Neutrophil (primary cell): Measurements from ENCODE around the gene PPFIBP1.

ENCODE experiments used
- H3K27ac ChIP-seq: fragments of 200-600 bp; sonication (generic); 2 replicates; pipeline ENCODE4 v1.5.1; 2016; ENCODE audit warnings: mild to moderate bottlenecking, moderate library complexity
- H3K27me3 ChIP-seq: fragments of 200-600 bp; sonication (generic); 2 replicates; pipeline ENCODE4 v1.6.0; 2016; ENCODE audit warnings: mild to moderate bottlenecking
- H3K36me3 ChIP-seq: fragments of 200-600 bp; sonication (generic); 2 replicates; pipeline ENCODE4 v1.5.1; 2017
- H3K4me1 ChIP-seq, 2 experiments: fragments of 200-600 bp in 1 of 2; sonication (generic) in 1 of 2; 1 replicate in 1 of 2; 2 replicates in 1 of 2; pipeline versions ENCODE4 v1.5.1 to v1.6.1; 2013 to 2016; ENCODE audit warnings: low read depth in 1 of 2, low read length in 1 of 2, mild to moderate bottlenecking in 1 of 2, moderate library complexity in 1 of 2; ENCODE audit not compliant: control insufficient read depth in 1 of 2, insufficient read depth in 1 of 2
- H3K4me3 ChIP-seq, 2 experiments: fragments of 200-600 bp in 1 of 2; sonication (generic) in 1 of 2; 1 replicate in 1 of 2; 2 replicates in 1 of 2; pipeline ENCODE4 v1.5.1; 2013 to 2016; ENCODE audit warnings: low read depth in 1 of 2, low read length in 1 of 2, mild to moderate bottlenecking in 1 of 2, moderate library complexity in 1 of 2
- H3K9me3 ChIP-seq: fragments of 200-600 bp; sonication (generic); 2 replicates; pipeline ENCODE4 v1.5.1; 2016
- CTCF ChIP-seq: fragments of 200-600 bp; sonication (generic); IDR thresholded peaks from 2 replicates; pipeline ENCODE4 v1.5.1; 2016; ENCODE audit warnings: antibody characterized with exemption

PPFIBP1 gene

GRCh38 chr12:27693403-27693802 lies 169.4 kb downstream of the PPFIBP1 start:
- H3K27me3 ChIP-seq, result no peaks in the 10 kb centered on the region
- no peaks in the 10 kb centered on the region for H3K9me3 ChIP-seq
- no peaks in the 10 kb centered on the region for H3K4me1 ChIP-seq
- H3K27ac ChIP-seq, result no peak overlapping the region
- no peak for TF ChIP-seq CTCF
- no peaks in the 10 kb centered on the region for H3K36me3 ChIP-seq
- no peak overlapping the region for H3K4me3 ChIP-seq

- no peaks in the 10 kb centered on the region for H3K27me3 ChIP-seq
- TF ChIP-seq CTCF, result no peak
- no peaks in the 10 kb centered on the region for H3K4me1 ChIP-seq
- H3K4me3 ChIP-seq, result no peak overlapping the region
- H3K9me3 ChIP-seq, result no peaks in the 10 kb centered on the region
- no peaks in the 10 kb centered on the region for H3K36me3 ChIP-seq
- no peak overlapping the region for H3K27ac ChIP-seq
Observed at GRCh38 chr12:27695556-27696292, 171.7 kb downstream of the PPFIBP1 start.

GRCh38 chr12:27696293-27696652 lies 172.3 kb downstream of the PPFIBP1 start, which contains the start of gene REP15:
TSS of gene REP15 (plus strand) at chr12:27696447. CDS start at chr12:27696563, 116 bp downstream.
- H3K4me1 ChIP-seq, result no peaks in the 10 kb centered on the region
- H3K4me3 ChIP-seq, result no peak within 1 kb of the TSS
- H3K9me3 ChIP-seq, result no peaks in the 10 kb centered on the region
- TF ChIP-seq CTCF, result no peak
- no peaks in the 10 kb centered on the region for H3K27me3 ChIP-seq
- no peak within 1 kb of the TSS for H3K27ac ChIP-seq
- no peaks in the 10 kb centered on the region for H3K36me3 ChIP-seq

- H3K9me3 ChIP-seq, result no peaks in the 10 kb centered on the region
- TF ChIP-seq CTCF, result no peak
- no peak overlapping the region for H3K4me3 ChIP-seq
- H3K27ac ChIP-seq, result no peak overlapping the region
- no peaks in the 10 kb centered on the region for H3K36me3 ChIP-seq
- H3K27me3 ChIP-seq, result no peaks in the 10 kb centered on the region
- no peaks in the 10 kb centered on the region for H3K4me1 ChIP-seq
Observed at GRCh38 chr12:27696864-27697564, 173.0 kb downstream of the PPFIBP1 start.

GRCh38 chr12:27703720-27704452 lies 179.9 kb downstream of the PPFIBP1 start:
- Histone ChIP-seq H3K4me1 (peaks cover 6 to 9% of the 10 kb centered on the region in 2 experiments), H3K4me3 (no peak overlapping the region), H3K36me3 (no peaks in the 10 kb centered on the region), H3K27me3 (no peaks in the 10 kb centered on the region), H3K9me3 (no peaks in the 10 kb centered on the region), H3K27ac (no peak overlapping the region)
- TF ChIP-seq CTCF, result peak; percentile 34
